Esophagus muscularis mucosa (tissue), 3 donors: ENCODE results near the gene RNU1-3.
"Not testable (repeated sequence)": the region's sequence is repeated elsewhere in the genome, so short reads cannot be mapped to it uniquely, and the experiment has no call there.

ENCODE experiments used
- POLR2A ChIP-seq: fragments of 450-650 bp; IDR thresholded peaks from one replicate; pipeline ENCODE4 v1.6.1; 2017; ENCODE audit warnings: antibody characterized with exemption, moderate library complexity, mild to moderate bottlenecking, low read depth
- TF ChIP-seq, protein P1 (sequence below), 3 experiments: fragments of 200-600 bp in 2 of 3; fragments of 450-650 bp in 1 of 3; sonication (generic) in 2 of 3; IDR thresholded peaks; one replicate each; pipeline ENCODE4 v1.5.1; 2017 to 2019; ENCODE audit warnings: antibody characterized with exemption in 3 of 3, mild to moderate bottlenecking in 2 of 3, moderate library complexity in 1 of 3

DNA sequence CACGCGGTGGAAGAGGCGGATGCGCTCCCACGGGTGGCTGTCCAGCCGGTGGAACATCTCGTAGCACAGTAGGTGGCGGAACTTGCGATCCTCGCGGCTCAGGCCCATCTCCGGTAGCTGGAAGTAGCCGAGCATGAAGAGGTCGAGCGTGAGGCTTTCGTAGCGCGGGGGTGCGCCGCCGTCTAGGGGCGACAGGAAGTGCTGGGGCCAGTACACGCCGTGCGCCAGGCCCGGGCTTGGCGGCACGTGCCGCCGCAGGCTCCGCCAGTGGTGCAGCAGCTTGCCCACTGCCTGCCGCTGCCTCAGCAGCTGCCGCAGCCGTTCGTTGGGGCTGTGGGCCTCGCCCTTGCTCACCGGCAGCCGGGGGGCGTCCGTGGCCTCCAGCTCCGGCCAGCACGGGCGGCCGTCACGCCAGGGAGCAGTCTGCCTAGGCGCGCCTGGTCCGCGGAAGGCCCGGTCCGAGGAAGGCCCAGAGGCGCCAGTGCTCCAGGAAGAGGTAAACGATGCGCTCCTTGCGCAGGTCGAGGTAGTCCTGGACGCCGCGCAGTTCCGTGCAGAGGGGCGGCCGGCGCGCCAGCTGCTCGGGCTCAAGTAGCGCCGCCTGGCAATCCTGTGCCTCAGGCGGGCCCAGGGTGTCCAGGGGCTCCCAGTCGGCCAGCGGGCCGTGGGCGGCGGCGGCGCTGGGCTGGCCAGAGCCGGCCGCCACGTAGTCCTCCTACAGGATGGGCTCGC, 26.1 kb upstream of the RNU1-3 start:
- TF ChIP-seq, protein P1, sequence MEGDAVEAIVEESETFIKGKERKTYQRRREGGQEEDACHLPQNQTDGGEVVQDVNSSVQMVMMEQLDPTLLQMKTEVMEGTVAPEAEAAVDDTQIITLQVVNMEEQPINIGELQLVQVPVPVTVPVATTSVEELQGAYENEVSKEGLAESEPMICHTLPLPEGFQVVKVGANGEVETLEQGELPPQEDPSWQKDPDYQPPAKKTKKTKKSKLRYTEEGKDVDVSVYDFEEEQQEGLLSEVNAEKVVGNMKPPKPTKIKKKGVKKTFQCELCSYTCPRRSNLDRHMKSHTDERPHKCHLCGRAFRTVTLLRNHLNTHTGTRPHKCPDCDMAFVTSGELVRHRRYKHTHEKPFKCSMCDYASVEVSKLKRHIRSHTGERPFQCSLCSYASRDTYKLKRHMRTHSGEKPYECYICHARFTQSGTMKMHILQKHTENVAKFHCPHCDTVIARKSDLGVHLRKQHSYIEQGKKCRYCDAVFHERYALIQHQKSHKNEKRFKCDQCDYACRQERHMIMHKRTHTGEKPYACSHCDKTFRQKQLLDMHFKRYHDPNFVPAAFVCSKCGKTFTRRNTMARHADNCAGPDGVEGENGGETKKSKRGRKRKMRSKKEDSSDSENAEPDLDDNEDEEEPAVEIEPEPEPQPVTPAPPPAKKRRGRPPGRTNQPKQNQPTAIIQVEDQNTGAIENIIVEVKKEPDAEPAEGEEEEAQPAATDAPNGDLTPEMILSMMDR (IDR thresholded peaks at IDR 0.05) = not testable (repeated sequence)
- not testable (repeated sequence) for TF ChIP-seq POLR2A
